NCI-H1048 (cell line): ENCODE measurements around the gene ANKRD53.

Experiments
- DNase-seq: peaks from one replicate; lab custom pipeline; 2025; lab: John Stamatoyannopoulos, UW

ANKRD53 gene

GRCh38 chr2:70943205-70943871, 35.1 kb upstream of the ANKRD53 start:
- DNase-seq, result no peak

- no peak for DNase-seq
These were observed 34.2 kb upstream of the ANKRD53 start for GRCh38 chr2:70944111-70944690.

- DNase-seq, result no peak
These were observed 31.5 kb upstream of the ANKRD53 start for GRCh38 chr2:70946832-70947442.

- DNase-seq, result no peak
These were observed 30.8 kb upstream of the ANKRD53 start for GRCh38 chr2:70947556-70948184.

- DNase-seq, result peak; percentile 17
These were observed 30.0 kb upstream of the ANKRD53 start for GRCh38 chr2:70948337-70949003.

- no peak for DNase-seq
These were observed 29.3 kb upstream of the ANKRD53 start for GRCh38 chr2:70949086-70949485.

- no peak for DNase-seq
These were observed 23.5 kb upstream of the ANKRD53 start for GRCh38 chr2:70954886-70955285.

- no peak for DNase-seq
These were observed 22.3 kb upstream of the ANKRD53 start for GRCh38 chr2:70956141-70956540.

GRCh38 chr2:70957798-70958197, 20.6 kb upstream of the ANKRD53 start:
- no peak for DNase-seq

GRCh38 chr2:70958759-70959158, 19.7 kb upstream of the ANKRD53 start:
- DNase-seq, result no peak

- no peak for DNase-seq
These were observed 19.1 kb upstream of the ANKRD53 start for GRCh38 chr2:70959271-70959761.

- no peak for DNase-seq
These were observed 18.3 kb upstream of the ANKRD53 start for GRCh38 chr2:70959851-70960832.

GRCh38 chr2:70960833-70961647, 17.4 kb upstream of the ANKRD53 start:
- no peak for DNase-seq

GRCh38 chr2:70961648-70961994, 16.8 kb upstream of the ANKRD53 start:
- no peak for DNase-seq

- DNase-seq, result no peak
These were observed 16.1 kb upstream of the ANKRD53 start for GRCh38 chr2:70962211-70962884.

GRCh38 chr2:70962885-70963878, 15.2 kb upstream of the ANKRD53 start:
- no peak for DNase-seq

GRCh38 chr2:70964133-70964532, 14.3 kb upstream of the ANKRD53 start:
- no peak for DNase-seq

GRCh38 chr2:70964596-70965386, 13.6 kb upstream of the ANKRD53 start:
- no peak for DNase-seq
